Vagina (tissue), 2 donors: ENCODE data around the gene BTC. TPM values are rescaled to one million over a fixed set of nuclear protein-coding genes. Genes with fewer than 3 reads are reported as not detected.

Source experiments
- DNase-seq, 2 donors: peaks; one replicate each; pipeline ENCODE4 v3.0.0-alpha.2; 2017; ENCODE audit errors: extremely low spot score in 2 of 2
- H3K27ac ChIP-seq: fragments of 200-600 bp; sonication (generic); one replicate; pipeline ENCODE4 v1.5.1; 2019
- H3K27me3 ChIP-seq: fragments of 200-600 bp; sonication (generic); one replicate; pipeline ENCODE4 v1.5.1; 2019
- H3K36me3 ChIP-seq, 2 donors: fragments of 200-600 bp; sonication (generic); one replicate each; pipeline ENCODE4 v1.5.1; 2017 to 2019
- H3K4me1 ChIP-seq: fragments of 200-600 bp; sonication (generic); one replicate; pipeline ENCODE4 v1.5.1; 2019
- H3K4me3 ChIP-seq, 2 donors: fragments of 200-600 bp; sonication (generic); 1 replicate in 1 of 2; 2 replicates in 1 of 2; pipeline ENCODE4 v1.5.1; 2016 to 2019
- H3K9me3 ChIP-seq: fragments of 200-600 bp; sonication (generic); one replicate; pipeline ENCODE4 v1.5.1; 2019
- CTCF ChIP-seq, 3 experiments: fragments of 450-650 bp in 2 of 3; fragments of 200-600 bp in 1 of 3; sonication (generic) in 1 of 3; IDR thresholded peaks; one replicate each; pipeline ENCODE4 v1.5.1; 2017 to 2019; ENCODE audit warnings: antibody characterized with exemption in 3 of 3, mild to moderate bottlenecking in 2 of 3, moderate library complexity in 2 of 3
- POLR2A ChIP-seq, 2 donors: fragments of 450-650 bp; IDR thresholded peaks; one replicate each; pipeline ENCODE4 v1.6.1; 2017; ENCODE audit warnings: antibody characterized with exemption in 2 of 2, mild to moderate bottlenecking in 2 of 2, moderate library complexity in 2 of 2
- POLR2AphosphoS5 ChIP-seq, 2 donors: sonication (generic); formaldehyde crosslinking; IDR thresholded peaks; one replicate each; pipeline ENCODE4 v1.9.0; 2017; ENCODE audit warnings: antibody characterized with exemption in 2 of 2, mild to moderate bottlenecking in 2 of 2, low read depth in 1 of 2; ENCODE audit not compliant: insufficient read depth in 1 of 2
- intact Hi-C: fragments of 100-400 bp; cut with DNase I; formaldehyde crosslinking; loops from one replicate; pipeline ENCODE4 v1.15.1; 2023
- total RNA-seq: library from RNA; depleted of rRNA; stranded (reverse); fragments of >200 nt; gene quantifications from one replicate; pipeline ENCODE4 v1.2.3, GENCODE V29; 2016

Gene BTC
- total RNA-seq, 1 donor from 2014 or later, result 0.74 TPM

GRCh38 chr4:74796631-74797030 is 2.3 kb upstream of the BTC start:
- DNase-seq, result no peak
- intact Hi-C loops, result no loop called here
- H3K36me3 ChIP-seq, result no peaks in the 10 kb centered on the region
- no peak overlapping the region for H3K4me3 ChIP-seq
- H3K4me1 ChIP-seq, result peaks cover 15% of the 10 kb centered on the region
- peak in 1 of 2 donors; percentile 11 for TF ChIP-seq POLR2AphosphoS5 (IDR thresholded peaks at IDR 0.05; ENCODE audit: insufficient read depth in 1 of 2, low read depth in 1 of 2)
- no peak for TF ChIP-seq CTCF (IDR thresholded peaks at IDR 0.05)
- TF ChIP-seq POLR2A (IDR thresholded peaks at IDR 0.05), result no peak
- H3K9me3 ChIP-seq, result no peaks in the 10 kb centered on the region
- no peak overlapping the region for H3K27ac ChIP-seq
- no peaks in the 10 kb centered on the region for H3K27me3 ChIP-seq

DNA sequence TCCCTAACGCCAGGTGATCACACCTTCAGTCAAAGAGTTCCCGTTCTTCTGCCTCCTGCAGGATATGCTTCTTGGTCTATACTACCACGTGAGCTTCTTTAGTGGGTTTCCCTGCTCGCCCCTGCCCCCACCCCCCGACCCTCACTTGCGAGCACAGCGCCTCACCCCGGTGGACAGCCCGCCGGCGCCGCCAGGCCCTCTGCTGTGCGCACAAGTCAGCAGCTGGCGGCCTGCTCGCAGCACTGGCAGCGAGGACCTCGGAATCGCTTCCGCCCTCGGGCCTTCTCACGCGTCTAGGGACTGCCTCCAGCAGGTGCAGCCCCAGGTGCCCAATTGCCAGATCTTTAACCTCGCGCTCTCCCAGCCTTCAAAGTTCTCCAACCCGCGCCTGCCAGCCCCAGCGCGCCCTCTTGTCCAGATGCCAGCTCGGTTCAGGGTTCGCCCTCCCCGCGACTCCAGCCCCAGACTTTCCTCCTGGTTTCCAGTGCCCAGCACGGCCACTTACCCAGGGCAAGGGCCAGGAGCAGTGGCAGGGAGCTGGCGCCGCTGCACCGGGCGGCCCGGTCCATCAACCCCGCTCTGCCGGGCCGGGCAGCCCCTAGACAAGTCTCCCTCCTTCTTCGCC is 454 bp downstream of the BTC start:
- DNase-seq, result no peak
- Histone ChIP-seq H3K9me3 (no peaks in the 10 kb centered on the region), H3K36me3 (no peaks in the 10 kb centered on the region), H3K27ac (peak overlapping the region; percentile 62), H3K27me3 (no peaks in the 10 kb centered on the region), H3K4me3 (peak overlapping the region; percentile 52 to 56), H3K4me1 (peaks cover 15% of the 10 kb centered on the region)
- TF ChIP-seq POLR2AphosphoS5 (IDR thresholded peaks at IDR 0.05; ENCODE audit: insufficient read depth in 1 of 2, low read depth in 1 of 2), result no peak
- TF ChIP-seq CTCF (IDR thresholded peaks at IDR 0.05), result no peak
- TF ChIP-seq POLR2A (IDR thresholded peaks at IDR 0.05), result no peak
- intact Hi-C loops, result no loop called here

- Histone ChIP-seq H3K27me3 (no peaks in the 10 kb centered on the region), H3K27ac (no peak overlapping the region), H3K9me3 (no peaks in the 10 kb centered on the region), H3K4me1 (peaks cover 15% of the 10 kb centered on the region), H3K36me3 (no peaks in the 10 kb centered on the region), H3K4me3 (no peak overlapping the region)
- TF ChIP-seq POLR2A (IDR thresholded peaks at IDR 0.05) (no peak), CTCF (IDR thresholded peaks at IDR 0.05) (no peak), POLR2AphosphoS5 (IDR thresholded peaks at IDR 0.05; ENCODE audit: insufficient read depth in 1 of 2, low read depth in 1 of 2) (no peak)
- intact Hi-C loops, result no loop called here
- DNase-seq, result no peak
Measured at GRCh38 chr4:74790652-74791051, 3.7 kb downstream of the BTC start.

DNA sequence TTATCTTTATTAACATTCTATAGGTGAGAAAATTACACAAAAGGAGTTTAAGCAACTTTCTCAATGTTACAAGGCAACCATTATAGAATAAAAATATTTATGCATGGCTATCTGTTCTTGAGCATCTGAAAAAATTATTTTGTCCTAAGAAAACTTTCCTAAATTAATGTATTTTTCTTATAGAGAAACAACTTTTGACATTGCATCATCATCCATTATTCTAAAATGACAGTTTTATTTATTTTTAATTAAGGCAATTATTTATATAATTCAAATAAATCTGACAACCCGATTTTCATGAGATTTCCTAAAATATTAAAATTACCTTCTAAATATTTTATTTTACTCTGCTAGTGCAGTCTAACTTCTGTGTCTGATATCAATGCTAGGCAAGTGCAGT is 4.8 kb downstream of the BTC start:
- DNase-seq, result no peak
- Histone ChIP-seq H3K9me3 (no peaks in the 10 kb centered on the region), H3K4me3 (no peak overlapping the region), H3K27ac (no peak overlapping the region), H3K27me3 (no peaks in the 10 kb centered on the region), H3K36me3 (no peaks in the 10 kb centered on the region), H3K4me1 (peaks cover 13% of the 10 kb centered on the region)
- intact Hi-C loops, result no loop called here
- TF ChIP-seq POLR2A (IDR thresholded peaks at IDR 0.05), result no peak
- no peak for TF ChIP-seq POLR2AphosphoS5 (IDR thresholded peaks at IDR 0.05; ENCODE audit: insufficient read depth in 1 of 2, low read depth in 1 of 2)
- TF ChIP-seq CTCF (IDR thresholded peaks at IDR 0.05), result no peak

DNA sequence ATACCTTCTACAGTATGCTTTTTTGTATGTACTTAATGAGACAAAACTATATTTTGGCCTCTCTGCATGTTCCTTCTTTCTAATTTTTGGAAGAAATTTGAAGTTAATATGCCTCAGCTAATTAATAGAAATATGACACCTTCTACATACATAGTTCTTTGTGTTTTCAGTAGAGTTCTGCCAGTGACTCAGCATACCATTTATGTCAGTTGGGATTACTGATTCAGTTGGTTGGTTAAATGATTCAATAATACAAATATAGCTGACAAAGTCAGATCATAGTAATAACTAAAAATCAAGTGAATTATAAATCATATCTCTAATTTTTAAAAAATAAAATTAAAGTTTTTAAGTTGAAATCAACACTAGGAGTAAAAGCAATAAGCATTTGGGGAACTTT is 16.8 kb downstream of the BTC start:
- Histone ChIP-seq H3K36me3 (no peaks in the 10 kb centered on the region), H3K27me3 (no peaks in the 10 kb centered on the region), H3K4me3 (no peak overlapping the region), H3K9me3 (no peaks in the 10 kb centered on the region), H3K27ac (no peak overlapping the region), H3K4me1 (no peaks in the 10 kb centered on the region)
- intact Hi-C loops, result no loop called here
- DNase-seq, result no peak
- TF ChIP-seq CTCF (IDR thresholded peaks at IDR 0.05) (no peak), POLR2AphosphoS5 (IDR thresholded peaks at IDR 0.05; ENCODE audit: insufficient read depth in 1 of 2, low read depth in 1 of 2) (no peak), POLR2A (IDR thresholded peaks at IDR 0.05) (no peak)
